CD8-positive, alpha-beta memory T cell (primary cell): ENCODE data around the gene CBLC. TPM values are rescaled to one million over a fixed set of nuclear protein-coding genes. Genes with fewer than 3 reads are reported as not detected.

Experiments used
- CTCF ChIA-PET: fragments of 350-600 bp; sonication (Branson Sonifier 250); formaldehyde crosslinking; loops from one replicate; lab custom pipeline; 2021; ENCODE audit warnings: antibody characterized with exemption; lab: Charles Lee
- POLR2A ChIA-PET: fragments of 350-600 bp; sonication (Branson Sonifier 250); formaldehyde crosslinking; loops from one replicate; lab custom pipeline; 2021; ENCODE audit warnings: antibody characterized with exemption; lab: Charles Lee
- DNase-seq, 5 donors: peaks; one replicate each; pipeline versions ENCODE4 v3.0.0 to v3.0.0-alpha.2; 2020 to 2022; ENCODE audit warnings: mixed read lengths in 1 of 5
- H3K27ac ChIP-seq: one replicate; pipeline ENCODE4 v1.7.0; 2013; ENCODE audit warnings: low read depth, mild to moderate bottlenecking, low read length, moderate library complexity
- H3K27me3 ChIP-seq: 2 replicates; pipeline ENCODE4 v1.7.0; 2013; ENCODE audit warnings: low read length, mild to moderate bottlenecking; ENCODE audit not compliant: insufficient read depth, poor library complexity, severe bottlenecking
- H3K36me3 ChIP-seq: 2 replicates; pipeline ENCODE4 v1.7.0; 2013; ENCODE audit warnings: mild to moderate bottlenecking, low read length, moderate library complexity; ENCODE audit not compliant: insufficient read depth
- H3K4me1 ChIP-seq: 2 replicates; pipeline ENCODE4 v1.7.0; 2013; ENCODE audit warnings: mild to moderate bottlenecking, low read length, moderate library complexity; ENCODE audit not compliant: insufficient read depth
- H3K4me3 ChIP-seq: 2 replicates; pipeline ENCODE4 v1.7.0; 2013; ENCODE audit warnings: mild to moderate bottlenecking, low read length
- H3K9me3 ChIP-seq: 2 replicates; pipeline ENCODE4 v1.7.0; 2013; ENCODE audit warnings: mild to moderate bottlenecking, low read length
- H3K27ac Mint-ChIP-seq, 8 donors: one replicate each; pipeline ENCODE4 v1.8.0; 2020 to 2021; ENCODE audit warnings: mixed read lengths in 8 of 8, mild to moderate bottlenecking in 6 of 8, inconsistent platforms in 3 of 8, moderate library complexity in 3 of 8
- H3K27me3 Mint-ChIP-seq, 2 donors: one replicate each; pipeline ENCODE4 v1.8.0; 2020 to 2021; ENCODE audit warnings: mixed read lengths in 2 of 2, mild to moderate bottlenecking in 1 of 2, moderate library complexity in 1 of 2
- H3K36me3 Mint-ChIP-seq, 3 donors: one replicate each; pipeline ENCODE4 v1.8.0; 2020 to 2021; ENCODE audit warnings: mixed read lengths in 3 of 3, inconsistent platforms in 1 of 3, mild to moderate bottlenecking in 1 of 3
- H3K4me1 Mint-ChIP-seq, 3 donors: one replicate each; pipeline ENCODE4 v1.8.0; 2020 to 2021; ENCODE audit warnings: mixed read lengths in 3 of 3, inconsistent platforms in 1 of 3, mild to moderate bottlenecking in 1 of 3
- H3K4me3 Mint-ChIP-seq, 7 donors: one replicate each; pipeline ENCODE4 v1.8.0; 2020 to 2021; ENCODE audit warnings: mixed read lengths in 7 of 7, mild to moderate bottlenecking in 6 of 7, moderate library complexity in 4 of 7, inconsistent platforms in 2 of 7
- H3K9me3 Mint-ChIP-seq, 5 donors: one replicate each; pipeline ENCODE4 v1.8.0; 2020 to 2022; ENCODE audit warnings: mixed read lengths in 5 of 5, mild to moderate bottlenecking in 3 of 5, moderate library complexity in 2 of 5, inconsistent platforms in 1 of 5
- polyA plus RNA-seq: library from polyadenylated mRNA; unstranded; fragments of 300-500 nt; fragmentation: Illumina TruSeq; gene quantifications from one replicate; pipeline ENCODE4 v1.2.3, GENCODE V29; 2021
- total RNA-seq, 2 experiments: library from RNA; stranded (reverse); gene quantifications; one replicate each; pipeline ENCODE4 v1.2.3, GENCODE V29; 2021

CBLC gene
- total and polyA plus RNA-seq, 3 experiments from 2014 or later = not detected

GRCh38 chr19:44808463-44809371 lies 31.0 kb downstream of the CBLC start, which contains the start of gene BCAM:
BCAM (plus strand) TSS chr19:44809103; CDS start chr19:44809125, 22 bp downstream.
- Histone ChIP-seq H3K36me3 (no peaks in the 10 kb centered on the region), H3K9me3 (no peaks in the 10 kb centered on the region), H3K27ac (peak within 1 kb of the TSS; percentile 31), H3K27me3 (peaks cover 7% of the 10 kb centered on the region), H3K4me3 (no peak within 1 kb of the TSS), H3K4me1 (peaks cover 5% of the 10 kb centered on the region)
- ChIA-PET CTCF (interaction anchor here (0.5 kb wide), 1 partner anchor 22 kb away, joined by 3 read pairs; no protein-coding TSS in a partner anchor), POLR2A (no interaction called here)
- no peak for DNase-seq
- Mint-ChIP-seq H3K4me3 (no peak within 1 kb of the TSS), H3K27me3 (peaks cover 21 to 25% of the 10 kb centered on the region in 2 donors), H3K4me1 (peaks cover 0 to 10% (median 0%) of the 10 kb centered on the region in 3 donors), H3K9me3 (no peaks in the 10 kb centered on the region), H3K36me3 (no peaks in the 10 kb centered on the region), H3K27ac (no peak within 1 kb of the TSS)

- H3K27me3 ChIP-seq = peaks cover 7% of the 10 kb centered on the region
- no peaks in the 10 kb centered on the region for H3K9me3 ChIP-seq
- H3K4me1 Mint-ChIP-seq = peaks cover 0 to 10% (median 0%) of the 10 kb centered on the region in 3 donors
- H3K27ac Mint-ChIP-seq = no peak overlapping the region
- no peak for DNase-seq
- no peaks in the 10 kb centered on the region for H3K9me3 Mint-ChIP-seq
- H3K27me3 Mint-ChIP-seq = peaks cover 21 to 25% of the 10 kb centered on the region in 2 donors
- peaks cover 5% of the 10 kb centered on the region for H3K4me1 ChIP-seq
- peak overlapping the region; percentile 31 for H3K27ac ChIP-seq
- H3K36me3 Mint-ChIP-seq = no peaks in the 10 kb centered on the region
- H3K4me3 ChIP-seq = no peak overlapping the region
- H3K4me3 Mint-ChIP-seq = no peak overlapping the region
- POLR2A ChIA-PET = no interaction called here
- H3K36me3 ChIP-seq = no peaks in the 10 kb centered on the region
- CTCF ChIA-PET = interaction anchor here (0.5 kb wide), 1 partner anchor 21 kb away, joined by 3 read pairs; no protein-coding TSS in a partner anchor
Measured at GRCh38 chr19:44809577-44810233, 32.0 kb downstream of the CBLC start.

GRCh38 chr19:44810234-44811121 lies 32.8 kb downstream of the CBLC start:
- peaks cover 21 to 25% of the 10 kb centered on the region in 2 donors for H3K27me3 Mint-ChIP-seq
- no peaks in the 10 kb centered on the region for H3K9me3 ChIP-seq
- no peak for DNase-seq
- POLR2A ChIA-PET = no interaction called here
- CTCF ChIA-PET = no interaction called here
- no peaks in the 10 kb centered on the region for H3K9me3 Mint-ChIP-seq
- no peak overlapping the region for H3K27ac Mint-ChIP-seq
- H3K4me3 Mint-ChIP-seq = no peak overlapping the region
- H3K36me3 Mint-ChIP-seq = no peaks in the 10 kb centered on the region
- H3K27ac ChIP-seq = no peak overlapping the region
- H3K36me3 ChIP-seq = no peaks in the 10 kb centered on the region
- H3K27me3 ChIP-seq = peaks cover 7% of the 10 kb centered on the region
- H3K4me3 ChIP-seq = no peak overlapping the region
- peaks cover 5% of the 10 kb centered on the region for H3K4me1 ChIP-seq
- H3K4me1 Mint-ChIP-seq = peaks cover 0 to 10% (median 0%) of the 10 kb centered on the region in 3 donors

GRCh38 chr19:44811122-44811419 lies 33.4 kb downstream of the CBLC start:
- no peaks in the 10 kb centered on the region for H3K36me3 Mint-ChIP-seq
- H3K9me3 ChIP-seq = no peaks in the 10 kb centered on the region
- H3K4me3 Mint-ChIP-seq = no peak overlapping the region
- H3K4me1 Mint-ChIP-seq = peaks cover 0 to 10% (median 0%) of the 10 kb centered on the region in 3 donors
- no peak for DNase-seq
- ChIA-PET POLR2A (no interaction called here), CTCF (no interaction called here)
- no peak overlapping the region for H3K27ac Mint-ChIP-seq
- H3K27ac ChIP-seq = no peak overlapping the region
- peaks cover 5% of the 10 kb centered on the region for H3K4me1 ChIP-seq
- H3K27me3 Mint-ChIP-seq = peaks cover 17 to 25% of the 10 kb centered on the region in 2 donors
- H3K27me3 ChIP-seq = peaks cover 7% of the 10 kb centered on the region
- no peak overlapping the region for H3K4me3 ChIP-seq
- no peaks in the 10 kb centered on the region for H3K9me3 Mint-ChIP-seq
- no peaks in the 10 kb centered on the region for H3K36me3 ChIP-seq

GRCh38 chr19:44812142-44812718 lies 34.5 kb downstream of the CBLC start:
- CTCF ChIA-PET = interaction anchor here (1.0 kb wide), 1 partner anchor 28 kb away, joined by 3 read pairs; no protein-coding TSS in a partner anchor
- Mint-ChIP-seq H3K9me3 (no peaks in the 10 kb centered on the region), H3K4me1 (peaks cover 0 to 10% (median 0%) of the 10 kb centered on the region in 3 donors), H3K4me3 (no peak overlapping the region), H3K27me3 (peaks cover 17 to 25% of the 10 kb centered on the region in 2 donors), H3K27ac (no peak overlapping the region), H3K36me3 (no peaks in the 10 kb centered on the region)
- Histone ChIP-seq H3K27ac (no peak overlapping the region), H3K4me3 (no peak overlapping the region), H3K9me3 (no peaks in the 10 kb centered on the region), H3K4me1 (peaks cover 5% of the 10 kb centered on the region), H3K36me3 (no peaks in the 10 kb centered on the region), H3K27me3 (peaks cover 7% of the 10 kb centered on the region)
- POLR2A ChIA-PET = interaction anchor here (0.5 kb wide), 1 partner anchor 11 kb away, joined by 3 read pairs; no protein-coding TSS in a partner anchor
- DNase-seq = no peak

- no peak overlapping the region for H3K27ac Mint-ChIP-seq
- CTCF ChIA-PET = interaction anchor here (1.0 kb wide), 1 partner anchor 29 kb away, joined by 3 read pairs; no protein-coding TSS in a partner anchor
- Histone ChIP-seq H3K4me1 (peaks cover 5% of the 10 kb centered on the region), H3K36me3 (no peaks in the 10 kb centered on the region), H3K9me3 (no peaks in the 10 kb centered on the region), H3K27ac (no peak overlapping the region), H3K4me3 (no peak overlapping the region), H3K27me3 (peaks cover 7% of the 10 kb centered on the region)
- POLR2A ChIA-PET = no interaction called here
- H3K9me3 Mint-ChIP-seq = no peaks in the 10 kb centered on the region
- no peak overlapping the region for H3K4me3 Mint-ChIP-seq
- no peak for DNase-seq
- H3K4me1 Mint-ChIP-seq = peaks cover 0 to 9% (median 0%) of the 10 kb centered on the region in 3 donors
- H3K36me3 Mint-ChIP-seq = no peaks in the 10 kb centered on the region
- H3K27me3 Mint-ChIP-seq = peaks cover 11 to 22% of the 10 kb centered on the region in 2 donors
Measured at GRCh38 chr19:44813070-44813840, 35.6 kb downstream of the CBLC start.
